MM.1S (cell line): ENCODE data around the gene RNLS.

Experiments used
- DNase-seq: peaks from one replicate; pipeline ENCODE4 v3.0.0-alpha.2; 2015
- H2AFZ ChIP-seq: fragments of 300-600 bp; sonication (generic); 2 replicates; pipeline ENCODE4 v1.6.0; 2016; ENCODE audit warnings: antibody characterized with exemption, low read length
- H3F3A ChIP-seq: fragments of 300-600 bp; sonication (generic); 2 replicates; pipeline ENCODE4 v1.6.1; 2016; ENCODE audit warnings: mild to moderate bottlenecking, antibody characterized with exemption, low read length, moderate library complexity, mixed read lengths; ENCODE audit not compliant: insufficient read depth
- H3K27ac ChIP-seq: fragments of 300-600 bp; sonication (generic); 2 replicates; pipeline ENCODE4 v1.5.1; 2016; ENCODE audit warnings: mild to moderate bottlenecking, low read length
- H3K27me3 ChIP-seq: fragments of 300-600 bp; sonication (generic); replicated peaks from 2 replicates; pipeline ENCODE4 v1.6.0; 2016; ENCODE audit warnings: low read length; ENCODE audit not compliant: insufficient read depth
- H3K36me3 ChIP-seq: fragments of 300-600 bp; sonication (generic); replicated peaks from 2 replicates; pipeline ENCODE4 v1.6.1; 2016; ENCODE audit warnings: mild to moderate bottlenecking, low read length, mixed read lengths; ENCODE audit not compliant: insufficient read depth
- H3K4me1 ChIP-seq: fragments of 300-600 bp; sonication (generic); 2 replicates; pipeline ENCODE4 v1.6.1; 2016; ENCODE audit warnings: low read length, mixed read lengths
- H3K4me2 ChIP-seq: fragments of 300-600 bp; sonication (generic); 2 replicates; pipeline ENCODE4 v1.6.0; 2016; ENCODE audit warnings: low read depth, low read length
- H3K4me3 ChIP-seq: fragments of 300-600 bp; sonication (generic); 2 replicates; pipeline ENCODE4 v1.5.1; 2016; ENCODE audit warnings: low read length, mixed read lengths
- H3K79me2 ChIP-seq: fragments of 300-600 bp; sonication (generic); 2 replicates; pipeline ENCODE4 v1.6.1; 2016; ENCODE audit warnings: mixed run types, low read length, mixed read lengths
- H3K9ac ChIP-seq: fragments of 300-600 bp; sonication (generic); 2 replicates; pipeline ENCODE4 v1.6.1; 2016; ENCODE audit warnings: low read length, mixed read lengths
- H3K9me2 ChIP-seq: fragments of 300-600 bp; sonication (generic); replicated peaks from 2 replicates; pipeline ENCODE4 v1.6.1; 2016; ENCODE audit warnings: mild to moderate bottlenecking, low read length, mixed read lengths; ENCODE audit not compliant: insufficient read depth
- H3K9me3 ChIP-seq: fragments of 300-600 bp; sonication (generic); replicated peaks from 2 replicates; pipeline ENCODE4 v1.6.1; 2016; ENCODE audit warnings: mild to moderate bottlenecking, low read length, mixed read lengths; ENCODE audit not compliant: insufficient read depth
- H4K20me1 ChIP-seq: fragments of 300-600 bp; sonication (generic); 2 replicates; pipeline ENCODE4 v1.6.1; 2016; ENCODE audit warnings: mild to moderate bottlenecking, low read length, moderate library complexity, mixed read lengths; ENCODE audit not compliant: insufficient read depth
- CTCF ChIP-seq: fragments of 300-600 bp; sonication (generic); IDR thresholded peaks from 2 replicates; pipeline ENCODE4 v1.5.1; 2016; ENCODE audit warnings: antibody characterized with exemption, low read length, mixed read lengths
- EZH2 ChIP-seq: fragments of 300-600 bp; sonication (generic); optimal IDR thresholded peaks from 2 replicates; pipeline ENCODE3; 2017; ENCODE audit warnings: low read depth, mild to moderate bottlenecking, antibody characterized with exemption, low read length, mixed read lengths
- EZH2phosphoT487 ChIP-seq: fragments of 300-600 bp; sonication (generic); IDR thresholded peaks from 2 replicates; pipeline ENCODE4 v1.6.1; 2018; ENCODE audit warnings: antibody characterized with exemption, low read length

RNLS gene

GRCh38 chr10:88333248-88333630, 249.9 kb downstream of the RNLS start:
- H2AFZ ChIP-seq, result no peak overlapping the region
- no peak for TF ChIP-seq EZH2phosphoT487
- TF ChIP-seq CTCF, result no peak
- no peak for TF ChIP-seq EZH2
- no peak overlapping the region for H3K4me2 ChIP-seq

GRCh38 chr10:88332503-88333247, 250.4 kb downstream of the RNLS start:
- no peak overlapping the region for H3K9ac ChIP-seq
- no peak overlapping the region for H3K4me2 ChIP-seq
- H2AFZ ChIP-seq, result no peak overlapping the region
- H4K20me1 ChIP-seq, result no peaks in the 10 kb centered on the region
- H3K9me2 ChIP-seq, result no peaks in the 10 kb centered on the region
- TF ChIP-seq CTCF (no peak), EZH2phosphoT487 (no peak), EZH2 (no peak)
- H3K4me3 ChIP-seq, result no peak overlapping the region
- no peak for DNase-seq
- no peaks in the 10 kb centered on the region for H3K36me3 ChIP-seq
- no peak overlapping the region for H3K27ac ChIP-seq
- H3K79me2 ChIP-seq, result no peaks in the 10 kb centered on the region
- H3F3A ChIP-seq, result no peaks in the 10 kb centered on the region; the same call in 1 of the 2 replicates
- H3K27me3 ChIP-seq, result no peaks in the 10 kb centered on the region
- peaks cover 6% of the 10 kb centered on the region for H3K4me1 ChIP-seq
- H3K9me3 ChIP-seq, result no peaks in the 10 kb centered on the region

More at GRCh38 chr10:88333248-88333630, 249.9 kb downstream of the RNLS start:
- no peak overlapping the region for H3K27ac ChIP-seq
- H3K4me1 ChIP-seq, result peaks cover 6% of the 10 kb centered on the region
- H3K9ac ChIP-seq, result no peak overlapping the region
- no peaks in the 10 kb centered on the region for H3K27me3 ChIP-seq
- no peaks in the 10 kb centered on the region; the same call in 1 of the 2 replicates for H3F3A ChIP-seq
- H4K20me1 ChIP-seq, result no peaks in the 10 kb centered on the region
- no peaks in the 10 kb centered on the region for H3K9me2 ChIP-seq
- no peaks in the 10 kb centered on the region for H3K79me2 ChIP-seq
- H3K9me3 ChIP-seq, result no peaks in the 10 kb centered on the region
- no peaks in the 10 kb centered on the region for H3K36me3 ChIP-seq
- DNase-seq, result no peak
- no peak overlapping the region for H3K4me3 ChIP-seq

- no peaks in the 10 kb centered on the region; the same call in 1 of the 2 replicates for H3F3A ChIP-seq
- H3K27ac ChIP-seq, result no peak overlapping the region
- H3K27me3 ChIP-seq, result no peaks in the 10 kb centered on the region
- H3K79me2 ChIP-seq, result no peaks in the 10 kb centered on the region
- H3K4me2 ChIP-seq, result no peak overlapping the region
- H4K20me1 ChIP-seq, result no peaks in the 10 kb centered on the region
- H2AFZ ChIP-seq, result no peak overlapping the region
- H3K9me2 ChIP-seq, result no peaks in the 10 kb centered on the region
- H3K4me3 ChIP-seq, result no peak overlapping the region
- no peak for TF ChIP-seq EZH2
- TF ChIP-seq EZH2phosphoT487, result no peak
- TF ChIP-seq CTCF, result no peak
- H3K9me3 ChIP-seq, result no peaks in the 10 kb centered on the region
- H3K9ac ChIP-seq, result no peak overlapping the region
- no peak for DNase-seq
- H3K4me1 ChIP-seq, result no peaks in the 10 kb centered on the region
- H3K36me3 ChIP-seq, result no peaks in the 10 kb centered on the region
Observed at GRCh38 chr10:88330174-88330573, 252.9 kb downstream of the RNLS start.
